GM13977 (cell line): ENCODE measurements around the gene AMBRA1.

ENCODE experiments used
- DNase-seq: peaks from one replicate; pipeline ENCODE4 v3.0.0; 2012; ENCODE audit warnings: low spot score
- in situ Hi-C: fragments of 300-500 bp; cut with MboI; formaldehyde crosslinking; loops from one replicate; pipeline ENCODE4 v1.12.0; 2022; ENCODE audit warnings: low sequenced_read_pairs, low pct_unique_long_range_greater_than_20kb, mixed read lengths, inconsistent platforms; ENCODE audit not compliant: unreplicated experiment
- TF ChIP-seq, protein P1 (sequence below): IDR thresholded peaks from 2 replicates; pipeline ENCODE4 v1.5.1; 2012; ENCODE audit warnings: mild to moderate bottlenecking, control low read depth; ENCODE audit not compliant: insufficient read depth; ENCODE audit errors: extremely low read depth, missing control alignments

AMBRA1 gene

DNA sequence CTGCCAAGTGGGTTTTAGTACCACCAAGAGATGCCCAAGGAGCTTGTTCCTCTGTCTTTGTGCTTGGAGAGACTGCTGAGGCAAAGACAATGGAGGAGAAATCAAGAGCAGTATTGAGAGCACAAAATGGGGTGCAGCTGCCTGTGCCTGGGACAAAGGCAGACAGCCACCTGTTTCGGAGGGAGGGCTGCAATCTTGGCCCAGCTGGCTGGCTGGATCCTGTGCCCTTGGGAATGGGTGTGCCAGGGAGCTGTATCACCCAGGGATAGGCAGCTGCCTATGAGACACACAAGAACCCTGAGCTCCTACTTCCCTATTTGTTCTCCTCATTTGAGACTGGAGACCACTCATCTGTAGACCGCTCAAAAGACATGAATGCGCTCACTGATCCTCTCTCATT lies 178.9 kb downstream of the AMBRA1 start:
- in situ Hi-C loops: no loop called here
- no peak for DNase-seq
- TF ChIP-seq, protein P1, sequence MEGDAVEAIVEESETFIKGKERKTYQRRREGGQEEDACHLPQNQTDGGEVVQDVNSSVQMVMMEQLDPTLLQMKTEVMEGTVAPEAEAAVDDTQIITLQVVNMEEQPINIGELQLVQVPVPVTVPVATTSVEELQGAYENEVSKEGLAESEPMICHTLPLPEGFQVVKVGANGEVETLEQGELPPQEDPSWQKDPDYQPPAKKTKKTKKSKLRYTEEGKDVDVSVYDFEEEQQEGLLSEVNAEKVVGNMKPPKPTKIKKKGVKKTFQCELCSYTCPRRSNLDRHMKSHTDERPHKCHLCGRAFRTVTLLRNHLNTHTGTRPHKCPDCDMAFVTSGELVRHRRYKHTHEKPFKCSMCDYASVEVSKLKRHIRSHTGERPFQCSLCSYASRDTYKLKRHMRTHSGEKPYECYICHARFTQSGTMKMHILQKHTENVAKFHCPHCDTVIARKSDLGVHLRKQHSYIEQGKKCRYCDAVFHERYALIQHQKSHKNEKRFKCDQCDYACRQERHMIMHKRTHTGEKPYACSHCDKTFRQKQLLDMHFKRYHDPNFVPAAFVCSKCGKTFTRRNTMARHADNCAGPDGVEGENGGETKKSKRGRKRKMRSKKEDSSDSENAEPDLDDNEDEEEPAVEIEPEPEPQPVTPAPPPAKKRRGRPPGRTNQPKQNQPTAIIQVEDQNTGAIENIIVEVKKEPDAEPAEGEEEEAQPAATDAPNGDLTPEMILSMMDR: no peak

DNA sequence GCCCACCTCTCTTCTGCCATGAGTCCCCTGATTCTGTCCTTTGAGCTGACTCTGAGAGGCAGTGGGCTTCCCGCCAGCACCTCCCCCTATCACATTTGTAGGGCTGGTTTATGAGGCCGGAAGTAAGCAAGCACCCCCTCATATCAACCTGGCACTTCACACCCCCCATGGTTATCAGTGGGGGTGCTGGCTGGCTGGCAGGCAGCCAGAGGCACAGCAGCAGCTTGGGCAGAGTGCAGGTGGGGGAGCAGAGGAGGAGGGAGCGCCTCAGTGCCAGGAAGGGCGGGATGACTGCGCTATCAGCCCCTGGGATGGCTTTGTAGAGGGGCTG lies 179.4 kb downstream of the AMBRA1 start:
- TF ChIP-seq, protein P1: no peak
- in situ Hi-C loops: no loop called here
- no peak for DNase-seq

DNA sequence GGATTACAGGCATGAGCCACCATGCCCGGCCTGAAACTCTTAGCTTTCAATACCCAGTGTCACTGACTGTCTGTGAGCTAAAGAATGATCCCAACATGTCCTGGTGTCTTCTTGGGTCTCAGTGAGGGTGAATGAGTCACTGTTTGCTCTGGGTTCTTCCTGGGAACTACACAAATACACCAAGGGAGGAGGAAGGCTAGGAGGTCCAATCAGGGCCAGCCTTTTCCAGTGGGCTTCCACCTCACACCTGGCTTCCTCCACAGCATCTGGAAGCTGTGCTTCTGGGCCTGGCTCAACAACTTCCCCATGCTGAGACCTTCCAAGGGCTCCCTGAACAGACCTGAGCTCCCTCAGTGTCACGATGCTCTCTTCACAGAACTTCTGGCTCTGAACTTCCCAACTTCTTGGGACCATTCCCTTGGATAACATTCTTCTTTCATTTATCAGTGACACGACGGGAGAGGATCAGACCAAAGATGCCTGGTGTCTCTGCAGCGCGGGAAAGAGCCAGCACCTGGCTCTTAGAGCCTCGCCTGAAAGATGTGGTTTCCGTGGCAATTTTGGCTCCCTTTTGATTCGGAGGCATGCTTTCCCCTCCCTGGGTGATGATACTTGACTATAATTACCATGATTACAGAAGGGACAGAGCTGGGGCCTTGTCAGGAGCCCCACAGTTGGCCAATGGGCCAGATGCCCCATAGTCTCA lies 179.9 kb downstream of the AMBRA1 start:
- TF ChIP-seq, protein P1: no peak
- DNase-seq: no peak
- in situ Hi-C loops: no loop called here

DNA sequence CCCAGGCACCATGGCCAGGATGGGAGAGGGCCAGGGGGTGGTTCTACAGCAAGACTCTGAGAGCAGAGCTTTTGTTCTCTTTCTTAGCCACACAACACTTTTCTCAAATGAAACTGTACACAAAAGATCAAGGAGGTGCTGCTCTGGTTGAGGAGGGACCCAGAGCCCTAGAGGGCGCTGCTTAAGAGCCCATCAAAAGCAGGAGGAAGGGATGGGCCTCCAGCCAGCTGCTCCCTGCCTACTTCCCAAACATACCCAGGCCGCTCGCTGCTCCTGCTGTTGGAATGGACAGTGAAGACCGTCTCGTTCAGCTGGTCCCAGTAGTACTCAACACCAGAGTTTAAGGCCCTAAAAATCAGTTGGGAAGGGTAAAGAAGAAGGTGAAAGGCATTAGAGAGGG lies 183.8 kb downstream of the AMBRA1 start:
- DNase-seq: no peak
- in situ Hi-C loops: no loop called here
- TF ChIP-seq, protein P1: no peak

DNA sequence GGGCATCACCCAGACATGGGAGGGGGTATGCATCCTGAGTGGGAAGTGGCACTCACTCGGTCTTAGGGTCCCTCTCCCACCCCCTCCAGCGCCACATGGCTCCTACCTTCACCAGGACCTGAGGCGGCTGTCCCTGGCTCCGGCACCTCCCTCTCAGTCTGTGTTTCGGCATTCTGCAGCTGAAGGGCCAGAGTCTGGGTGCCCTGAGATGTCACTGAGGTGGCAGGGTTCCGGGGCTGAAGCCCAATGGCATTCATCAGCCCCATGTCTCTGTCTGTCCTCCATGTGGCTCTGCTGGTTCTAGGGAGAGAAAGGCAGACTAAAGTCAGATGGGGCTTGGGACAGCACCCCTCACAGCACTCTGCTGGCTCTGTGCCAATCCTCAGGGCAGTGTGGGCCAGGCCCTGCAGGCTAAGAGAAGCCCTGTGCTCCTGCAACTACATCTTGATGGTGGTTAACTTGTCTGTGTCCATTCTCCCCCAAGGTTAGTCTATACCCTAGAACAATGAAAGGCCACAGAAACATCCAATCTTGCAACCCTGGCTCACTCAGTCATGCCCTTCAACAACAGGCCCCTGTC lies 185.3 kb downstream of the AMBRA1 start:
- TF ChIP-seq, protein P1: no peak
- no peak for DNase-seq
- in situ Hi-C loops: no loop called here

DNA sequence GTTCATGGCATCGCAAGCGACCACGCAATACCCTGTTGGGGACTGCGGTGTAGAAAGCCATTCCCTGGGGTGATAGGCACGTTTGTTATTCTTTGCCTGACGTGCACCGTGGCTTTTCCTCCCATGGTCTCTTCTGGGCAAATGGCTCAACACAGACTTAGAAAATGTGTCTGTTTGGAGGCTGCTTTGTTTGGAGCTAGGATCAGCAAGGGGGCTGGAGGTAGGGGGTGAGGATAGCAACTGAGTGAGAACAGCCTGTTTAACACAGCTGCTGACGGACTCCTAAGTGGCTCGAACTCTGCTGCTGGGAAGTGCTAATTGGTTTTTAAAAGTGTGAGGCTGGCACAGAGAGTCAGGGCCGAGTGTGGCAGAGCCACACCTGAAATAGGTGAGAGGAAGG lies 186.2 kb downstream of the AMBRA1 start:
- no peak for DNase-seq
- TF ChIP-seq, protein P1: no peak
- in situ Hi-C loops: no loop called here
